ENCODE data around the gene MYO5C.

GRCh38 chr15:52294881-52295420 is 653 bp downstream of the MYO5C start:
- TF ChIP-seq, protein P1, sequence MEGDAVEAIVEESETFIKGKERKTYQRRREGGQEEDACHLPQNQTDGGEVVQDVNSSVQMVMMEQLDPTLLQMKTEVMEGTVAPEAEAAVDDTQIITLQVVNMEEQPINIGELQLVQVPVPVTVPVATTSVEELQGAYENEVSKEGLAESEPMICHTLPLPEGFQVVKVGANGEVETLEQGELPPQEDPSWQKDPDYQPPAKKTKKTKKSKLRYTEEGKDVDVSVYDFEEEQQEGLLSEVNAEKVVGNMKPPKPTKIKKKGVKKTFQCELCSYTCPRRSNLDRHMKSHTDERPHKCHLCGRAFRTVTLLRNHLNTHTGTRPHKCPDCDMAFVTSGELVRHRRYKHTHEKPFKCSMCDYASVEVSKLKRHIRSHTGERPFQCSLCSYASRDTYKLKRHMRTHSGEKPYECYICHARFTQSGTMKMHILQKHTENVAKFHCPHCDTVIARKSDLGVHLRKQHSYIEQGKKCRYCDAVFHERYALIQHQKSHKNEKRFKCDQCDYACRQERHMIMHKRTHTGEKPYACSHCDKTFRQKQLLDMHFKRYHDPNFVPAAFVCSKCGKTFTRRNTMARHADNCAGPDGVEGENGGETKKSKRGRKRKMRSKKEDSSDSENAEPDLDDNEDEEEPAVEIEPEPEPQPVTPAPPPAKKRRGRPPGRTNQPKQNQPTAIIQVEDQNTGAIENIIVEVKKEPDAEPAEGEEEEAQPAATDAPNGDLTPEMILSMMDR (conservative IDR thresholded peaks at IDR 0.05): no peak
- TF ChIP-seq ZFX (IDR thresholded peaks at IDR 0.05): no peak
